Measurements from ENCODE around the gene PRKAR2A. TPM values are rescaled to one million over a fixed set of nuclear protein-coding genes. Genes with fewer than 3 reads are reported as not detected.
A peak's percentile ranks its signal among the peaks of the same experiment; 100 is the strongest.

PRKAR2A gene
- total and polyA plus RNA-seq, 10 of the 15 experiments (the other 5 are each of a cell fraction or from before 2014, with no cell fraction given) = 9.8 to 46.2 (median 13.2) TPM

- peak; percentile 77 for TF ChIP-seq MLLT1 (IDR thresholded peaks at IDR 0.05)
- TF ChIP-seq, protein P1, sequence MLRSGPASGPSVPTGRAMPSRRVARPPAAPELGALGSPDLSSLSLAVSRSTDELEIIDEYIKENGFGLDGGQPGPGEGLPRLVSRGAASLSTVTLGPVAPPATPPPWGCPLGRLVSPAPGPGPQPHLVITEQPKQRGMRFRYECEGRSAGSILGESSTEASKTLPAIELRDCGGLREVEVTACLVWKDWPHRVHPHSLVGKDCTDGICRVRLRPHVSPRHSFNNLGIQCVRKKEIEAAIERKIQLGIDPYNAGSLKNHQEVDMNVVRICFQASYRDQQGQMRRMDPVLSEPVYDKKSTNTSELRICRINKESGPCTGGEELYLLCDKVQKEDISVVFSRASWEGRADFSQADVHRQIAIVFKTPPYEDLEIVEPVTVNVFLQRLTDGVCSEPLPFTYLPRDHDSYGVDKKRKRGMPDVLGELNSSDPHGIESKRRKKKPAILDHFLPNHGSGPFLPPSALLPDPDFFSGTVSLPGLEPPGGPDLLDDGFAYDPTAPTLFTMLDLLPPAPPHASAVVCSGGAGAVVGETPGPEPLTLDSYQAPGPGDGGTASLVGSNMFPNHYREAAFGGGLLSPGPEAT (IDR thresholded peaks at IDR 0.05; ENCODE audit: low read depth) = no peak
- 0 out of 2 replicates have a peak, but pooled peaks have one; percentile 18 for TF ChIP-seq SMAD5 (IDR thresholded peaks at IDR 0.05; ENCODE audit: low read depth)
- TF ChIP-seq NKRF (conservative IDR thresholded peaks at IDR 0.05) = peak; percentile 75
- TF ChIP-seq ATF7 (IDR thresholded peaks at IDR 0.05; ENCODE audit: low read depth) = no peak
- no peak for TF ChIP-seq ETV6 (conservative IDR thresholded peaks at IDR 0.05 in 1 of 2, IDR thresholded peaks at IDR 0.05 in 1 of 2; ENCODE audit: borderline replicate concordance in 1 of 2, low read depth in 1 of 2)
- TF ChIP-seq CREM (IDR thresholded peaks at IDR 0.05; ENCODE audit: low read depth) = peak; percentile 46; the same call in 1 of the 2 replicates
- TF ChIP-seq KLF5 (IDR thresholded peaks at IDR 0.05; ENCODE audit: partially characterized antibody) = peak; percentile 70
These were observed at the start of gene PRKAR2A (continued) for GRCh38 chr3:48847504-48848423.
